ENCODE results near the gene RASSF5.

RASSF5 gene

DNA sequence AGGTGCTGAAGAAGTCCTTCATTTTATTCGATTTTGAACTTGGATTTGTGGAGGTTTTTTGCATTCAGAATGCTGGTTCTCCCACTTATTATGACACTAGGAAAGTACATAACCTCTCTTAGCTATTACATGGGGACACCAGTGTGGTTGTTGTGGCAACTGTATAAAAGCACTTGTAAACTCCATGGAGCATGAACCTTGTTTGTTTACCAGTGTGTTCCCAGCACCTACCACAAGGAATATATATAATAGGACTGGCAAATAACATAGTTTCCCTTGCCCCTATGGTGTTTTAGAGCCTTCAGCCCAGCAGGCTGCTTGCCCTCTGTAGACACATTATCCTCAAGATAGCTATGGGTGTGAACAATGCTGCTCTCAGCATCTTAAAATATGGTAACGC, 43.1 kb downstream of the RASSF5 start:
- no peak for DNase-seq

DNA sequence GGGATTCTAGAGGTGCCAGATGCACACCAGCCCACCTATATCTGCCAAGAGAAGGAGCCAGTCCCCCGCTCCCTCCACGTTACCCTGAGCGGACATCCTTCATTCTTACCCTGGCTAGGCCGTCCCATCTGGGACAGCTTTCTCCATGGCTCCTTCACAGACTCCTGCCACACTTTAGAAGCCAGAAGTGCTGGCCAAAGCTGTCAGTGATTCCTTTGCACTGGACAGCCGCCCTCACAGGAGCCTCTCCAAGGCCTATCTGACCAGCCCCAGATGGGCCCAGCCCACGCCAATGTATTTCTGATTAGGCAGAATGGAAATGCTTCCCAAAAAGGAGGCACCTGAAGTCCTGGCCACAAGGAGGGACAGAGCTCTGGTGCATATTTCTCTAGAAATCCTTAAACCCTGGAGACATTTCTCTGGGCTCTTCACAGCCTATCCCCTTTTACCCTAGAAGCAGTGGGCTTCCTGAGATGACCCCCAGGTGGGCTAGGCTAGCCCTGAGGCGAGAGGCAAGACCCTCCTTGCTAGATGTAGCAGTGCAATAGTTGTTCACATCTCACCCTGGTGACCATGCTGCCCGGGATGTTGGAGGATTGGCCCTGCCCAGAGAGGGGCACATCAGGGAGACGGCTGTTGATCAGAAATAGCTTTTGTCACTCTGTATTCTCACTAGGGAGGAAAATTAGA, 44.1 kb downstream of the RASSF5 start:
- DNase-seq = no peak

DNA sequence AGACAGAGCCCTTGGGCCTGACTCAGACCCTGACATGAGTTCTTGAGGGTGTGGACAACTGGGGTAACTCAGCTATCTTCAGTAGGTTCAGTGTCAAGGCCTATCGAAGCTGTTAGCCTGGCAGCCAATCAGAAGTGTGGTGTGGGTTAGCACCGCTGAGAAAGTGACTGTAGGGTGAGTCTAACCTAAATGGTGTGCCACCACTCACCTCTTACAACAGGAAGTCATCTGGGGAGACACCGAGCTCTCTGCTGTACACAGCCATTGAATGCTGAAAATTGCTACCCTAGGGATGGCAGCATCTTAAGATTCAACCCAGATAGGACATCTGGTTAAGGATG, 44.6 kb downstream of the RASSF5 start:
- no peak for DNase-seq

DNA sequence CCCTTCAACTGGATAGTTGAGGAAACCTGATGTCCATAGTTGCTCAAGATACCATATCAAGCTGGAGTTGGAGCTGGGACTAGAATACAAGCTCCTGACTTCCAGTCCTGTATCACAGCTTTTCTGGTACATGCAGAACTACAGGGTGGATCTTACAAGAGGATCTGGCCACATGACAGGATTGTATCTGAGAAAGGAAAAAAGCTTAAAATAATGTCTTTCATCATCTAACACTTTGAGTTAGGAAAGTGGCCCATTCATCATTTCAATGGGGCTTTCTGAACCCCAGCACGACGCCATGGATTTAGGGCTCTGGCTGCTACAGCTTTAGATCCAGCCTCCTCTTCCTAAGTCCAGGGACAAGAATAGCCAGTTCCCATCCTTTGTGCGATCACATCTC, 46.9 kb downstream of the RASSF5 start:
- no peak for DNase-seq

DNA sequence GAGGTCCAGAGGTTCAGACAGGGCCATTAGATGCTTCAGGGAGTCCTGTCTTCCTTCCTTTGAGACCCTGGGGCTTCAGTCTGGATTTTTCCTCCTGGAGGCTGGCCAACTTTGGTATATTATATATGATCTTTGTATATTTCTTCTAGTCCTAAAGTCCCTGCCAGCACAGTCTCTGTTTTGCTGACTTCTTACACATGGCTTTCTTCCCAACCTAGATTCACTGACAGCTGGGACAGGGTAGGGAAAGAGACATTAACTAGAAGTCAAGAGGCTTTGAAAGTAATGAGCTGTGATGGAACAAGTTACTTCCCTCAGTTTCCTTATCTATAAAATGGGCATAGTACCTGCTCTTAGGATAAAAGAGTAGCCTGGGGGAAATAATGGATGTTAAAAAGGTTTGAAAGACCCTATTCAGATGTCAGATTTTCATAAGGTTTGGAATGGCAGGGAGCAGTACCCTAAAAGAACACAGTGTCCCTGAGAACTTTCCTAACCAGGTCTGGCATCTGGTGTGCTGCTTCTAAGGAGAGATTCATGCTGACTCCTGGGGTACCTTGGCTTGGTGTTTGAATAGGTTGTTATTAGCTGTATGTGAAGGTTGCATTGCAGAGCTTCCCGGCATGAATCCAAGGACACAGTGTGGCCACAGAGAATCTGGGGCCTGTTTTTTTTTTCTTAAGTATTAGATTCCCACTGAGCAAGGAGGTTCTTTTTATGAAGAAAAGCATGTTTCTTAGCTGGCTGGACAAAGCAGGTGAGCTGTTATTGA, 47.6 kb downstream of the RASSF5 start:
- no peak for DNase-seq

DNA sequence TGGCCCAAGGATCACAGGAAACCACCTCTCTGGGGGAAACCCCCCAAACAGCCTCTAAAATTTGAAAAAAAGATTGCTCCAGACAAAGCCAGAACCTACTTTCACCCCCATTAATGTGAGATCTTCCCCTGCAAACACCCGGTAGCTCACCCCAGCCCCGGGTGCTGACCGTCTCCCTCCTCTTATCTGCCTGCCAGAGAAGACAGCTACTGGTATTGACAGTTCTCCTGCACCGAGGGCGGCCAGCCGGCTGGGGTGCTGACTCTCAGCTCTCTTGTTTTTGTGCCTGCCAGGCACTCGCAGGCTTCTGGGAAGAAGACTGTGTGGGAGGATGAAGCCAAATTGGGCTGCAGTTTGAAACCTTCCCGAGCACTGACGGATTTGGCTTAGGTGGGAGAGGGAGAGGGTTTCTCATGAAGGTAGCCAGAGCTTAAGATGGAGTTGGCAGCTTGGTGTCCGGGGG, 48.2 kb downstream of the RASSF5 start:
- DNase-seq = no peak

DNA sequence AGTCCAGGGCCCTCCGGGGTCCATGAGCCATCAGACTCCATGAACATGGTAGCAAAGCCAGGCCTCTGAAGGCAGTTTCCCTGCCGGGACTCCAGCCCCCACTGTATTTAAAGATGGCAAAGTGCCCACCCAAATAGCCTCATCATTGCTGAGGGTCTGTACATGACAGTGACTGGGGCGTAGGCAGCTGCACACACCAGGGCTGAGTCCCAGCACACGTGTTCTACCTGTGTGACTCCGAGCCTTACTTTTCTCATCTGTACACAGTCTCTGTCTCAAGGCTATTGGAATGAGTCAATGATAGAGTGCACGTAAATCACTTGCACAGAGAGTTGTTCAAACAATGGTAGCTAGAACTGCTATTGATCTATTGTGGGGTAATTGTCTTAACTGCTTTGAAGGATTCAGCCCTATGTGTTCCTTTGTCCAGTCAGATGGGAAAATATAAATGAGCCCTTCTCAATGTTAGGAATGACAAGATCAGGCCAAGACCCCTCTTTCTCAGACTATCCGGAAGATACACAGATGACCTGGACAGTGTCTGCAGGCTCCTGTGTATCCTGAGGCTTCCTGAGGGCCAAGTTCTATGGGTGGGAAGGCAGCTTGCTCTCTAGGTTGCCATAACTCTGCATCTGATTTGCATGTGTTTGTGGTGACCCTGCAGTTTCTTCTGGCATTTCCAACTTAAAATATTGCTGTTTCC, 48.9 kb downstream of the RASSF5 start:
- DNase-seq = no peak

DNA sequence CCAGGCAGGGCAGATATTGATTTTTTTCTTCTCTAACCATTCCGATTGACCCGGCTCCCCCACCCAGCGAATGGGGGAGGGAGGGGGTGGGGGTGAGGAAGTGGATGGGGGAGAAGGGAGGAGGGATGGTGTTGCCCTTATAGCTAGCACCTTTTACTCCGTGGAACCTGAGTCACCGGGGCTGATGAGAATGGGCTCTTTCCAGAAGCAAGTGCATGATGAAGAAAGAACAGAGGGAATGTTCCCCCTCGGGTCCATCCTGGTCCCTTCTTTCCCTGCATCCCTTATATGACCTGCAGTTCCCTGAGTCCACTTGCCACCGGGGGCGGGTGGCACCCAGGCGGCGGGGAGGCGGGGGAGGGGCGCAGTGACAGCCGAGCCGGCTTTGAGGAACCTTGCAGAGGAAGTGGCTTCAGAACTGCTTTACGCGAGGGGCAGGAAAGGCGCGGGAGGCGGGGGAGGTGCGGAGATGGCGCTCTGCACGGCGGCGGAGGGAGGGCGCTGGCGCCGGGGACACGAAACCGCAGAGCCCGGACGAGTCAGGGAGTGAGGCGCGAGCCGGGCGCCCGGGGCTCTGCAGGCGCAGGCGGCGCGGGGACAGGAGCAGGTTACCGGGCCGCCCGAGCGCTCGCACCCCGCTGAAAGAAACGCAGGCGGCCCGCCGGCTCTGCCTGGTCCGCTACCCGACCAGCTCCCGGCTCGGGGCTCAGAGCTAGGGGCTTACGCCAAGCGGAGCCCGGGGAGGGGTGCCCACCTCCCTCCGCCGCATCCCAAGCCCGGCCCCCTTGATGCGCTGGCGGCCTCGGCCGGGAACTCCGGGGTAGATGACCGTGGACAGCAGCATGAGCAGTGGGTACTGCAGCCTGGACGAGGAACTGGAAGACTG, 49.7 kb downstream of the RASSF5 start:
- peak; percentile 33 for DNase-seq

DNA sequence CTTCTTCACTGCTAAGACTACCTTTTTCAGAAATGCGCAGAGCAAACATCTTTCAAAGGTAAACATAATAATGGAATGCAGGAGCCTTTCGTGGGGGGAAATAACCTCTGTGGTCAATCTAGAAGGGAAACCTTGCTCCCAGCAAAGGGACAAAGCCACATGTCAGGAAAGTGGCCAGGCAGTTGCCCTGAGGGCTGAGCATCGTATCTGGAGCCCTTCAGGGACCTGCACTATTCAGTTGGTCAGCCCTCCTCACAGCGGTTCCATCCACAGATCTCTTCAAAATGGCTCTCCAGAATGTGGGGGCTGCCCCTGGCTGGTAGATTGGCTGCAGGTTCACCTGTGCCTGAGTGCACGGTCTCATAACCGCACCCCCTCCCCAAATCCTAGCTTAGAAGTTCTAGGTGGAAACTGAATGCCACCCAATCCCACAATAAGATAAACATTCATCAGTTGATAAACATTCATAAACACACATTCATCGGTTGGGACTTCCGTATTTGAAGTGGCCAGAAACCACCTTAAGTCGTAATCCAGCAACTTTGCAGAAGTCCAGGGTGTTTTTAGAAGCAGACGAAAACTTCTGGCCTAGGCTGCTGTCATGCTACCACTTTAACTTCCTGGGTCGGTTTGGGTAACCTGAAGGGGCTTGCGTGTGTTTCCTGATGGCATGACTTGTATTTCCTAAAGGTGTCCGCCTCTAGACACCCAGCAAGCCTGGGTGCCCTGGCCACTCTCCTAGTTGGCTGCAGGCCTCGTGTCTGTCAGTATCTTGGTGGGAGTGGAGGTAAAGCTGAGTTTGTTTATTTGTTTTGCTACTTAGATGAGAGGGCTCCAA, 50.5 kb downstream of the RASSF5 start:
- DNase-seq = no peak

DNA sequence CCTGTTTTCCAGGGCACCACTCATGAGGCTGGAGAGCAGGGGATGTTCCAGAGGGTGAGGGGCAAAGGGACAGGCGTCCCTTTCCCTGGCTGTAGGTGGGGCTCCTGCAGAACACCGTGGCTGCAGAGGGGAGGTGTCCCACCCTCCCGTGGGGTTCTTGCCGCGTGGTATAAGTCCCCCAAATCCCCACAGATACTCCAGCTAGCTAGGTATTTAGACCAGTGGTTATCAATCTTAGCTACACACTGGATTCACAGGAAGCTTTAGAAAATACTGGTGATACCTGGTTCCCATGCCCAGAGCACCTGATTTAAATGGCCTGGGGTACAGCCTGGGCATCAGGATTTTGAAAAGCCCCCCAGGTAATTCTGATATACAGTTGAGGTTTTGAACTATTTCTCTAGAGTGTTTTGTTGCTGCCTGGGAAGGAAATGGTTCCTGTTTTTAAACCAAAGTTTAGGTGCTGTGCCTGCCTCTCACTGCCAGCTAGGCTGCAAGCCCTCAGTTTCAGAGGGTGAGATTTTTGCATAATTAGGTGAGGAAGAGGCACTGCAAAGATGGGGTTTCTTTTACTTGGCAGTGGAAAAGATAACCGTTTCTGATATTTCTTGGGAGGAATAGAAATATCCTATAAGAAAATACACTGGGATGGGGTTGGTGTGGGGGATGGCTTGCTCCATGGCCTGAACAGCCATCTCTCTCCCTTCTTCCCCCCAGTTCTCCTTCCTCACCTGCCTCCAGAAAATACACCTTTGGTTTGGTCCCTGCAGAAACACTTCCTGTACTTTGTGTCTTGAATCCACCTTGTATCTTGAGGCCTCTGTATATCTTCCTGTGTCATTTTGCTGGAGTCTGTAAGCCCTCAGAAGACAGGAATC, 51.7 kb downstream of the RASSF5 start:
- no peak for DNase-seq

DNA sequence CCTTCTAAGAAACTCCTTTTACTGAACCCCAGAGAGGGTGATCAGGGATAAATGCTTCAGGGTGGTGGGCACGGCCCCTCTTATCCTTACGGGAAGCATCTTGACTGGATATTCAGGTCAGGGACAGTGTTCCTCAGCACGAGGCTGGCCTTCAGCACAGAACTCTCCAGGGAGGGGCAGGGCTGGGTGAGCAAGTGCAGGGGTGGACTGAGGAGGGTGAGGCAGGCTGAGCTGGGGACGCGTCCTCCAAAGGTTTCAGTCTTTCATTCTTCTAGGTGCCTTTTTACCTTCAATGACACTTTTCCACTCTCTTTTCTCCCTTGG, 52.3 kb downstream of the RASSF5 start:
- no peak for DNase-seq

DNA sequence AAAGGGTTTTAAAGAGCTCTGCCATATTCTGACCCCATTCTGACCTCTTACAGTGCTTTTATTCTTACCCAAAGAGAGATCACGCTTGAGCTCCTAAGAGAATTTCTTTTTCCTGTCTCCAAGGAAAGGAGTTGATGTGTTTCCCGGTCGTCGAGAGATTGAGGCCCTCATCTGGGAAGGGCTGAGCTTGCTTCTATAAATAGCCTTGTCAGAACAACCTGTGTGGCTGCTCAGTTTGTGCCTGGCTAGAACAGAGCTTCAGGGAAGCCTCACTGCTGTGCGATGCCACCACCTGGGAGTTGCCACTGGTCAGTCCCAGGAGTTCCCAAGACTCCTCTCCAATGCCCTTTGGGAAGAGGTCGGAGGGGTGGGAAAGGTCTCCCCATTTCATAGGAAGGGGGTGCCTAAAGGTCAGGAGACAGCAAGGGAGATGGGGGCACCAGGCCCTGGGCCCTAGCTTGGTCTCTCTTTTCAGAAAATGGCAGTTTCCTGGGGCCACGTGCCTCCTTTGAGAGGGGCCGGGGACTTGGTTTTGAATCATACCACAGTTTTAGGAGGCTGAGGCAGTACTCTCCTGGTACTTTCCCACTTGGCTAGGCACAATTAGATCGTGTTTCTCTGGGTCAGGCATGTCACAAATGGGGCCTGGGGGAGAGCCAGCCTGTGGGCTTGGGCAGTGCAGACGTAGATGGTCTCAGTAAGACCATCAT, 52.8 kb downstream of the RASSF5 start:
- no peak for DNase-seq

DNA sequence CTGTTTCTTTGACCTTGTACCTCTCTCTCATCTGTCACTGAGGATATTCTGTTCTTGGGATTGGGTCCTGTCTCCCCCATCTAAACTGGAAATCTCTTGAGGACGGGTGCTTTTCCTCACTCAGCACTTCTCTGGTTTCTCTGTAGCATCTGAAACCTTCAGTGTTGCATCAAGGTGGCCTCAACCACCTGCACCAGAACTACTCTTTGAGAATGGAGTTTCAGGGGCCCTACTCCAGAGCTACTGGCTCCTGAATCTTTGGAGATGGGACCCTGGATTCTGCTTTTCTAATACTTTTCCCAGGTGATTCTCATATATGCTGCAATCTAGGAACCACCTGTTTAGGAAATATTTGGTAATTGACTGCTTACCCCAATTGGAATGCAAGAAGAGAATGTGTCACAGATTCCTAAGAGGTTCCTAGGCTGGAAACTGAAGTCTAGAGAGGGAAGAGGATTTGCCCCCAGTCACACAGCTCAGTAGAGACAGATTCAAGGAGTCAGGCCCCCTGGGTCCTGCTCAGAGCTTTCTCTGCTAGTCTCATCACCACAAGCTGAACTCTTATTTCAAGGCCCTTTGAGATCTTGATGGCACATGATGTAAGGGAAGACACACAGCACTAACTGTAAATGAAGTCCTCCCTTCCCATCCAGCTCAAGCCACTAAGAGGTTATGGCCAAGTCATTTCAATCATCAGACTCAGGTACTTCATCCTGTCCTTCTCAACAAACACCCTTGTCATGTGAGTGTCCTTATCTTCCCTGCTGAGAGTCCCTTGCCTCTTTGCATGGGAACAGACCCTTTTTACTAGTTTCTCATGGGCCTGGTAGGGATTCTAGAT, 56.3 kb downstream of the RASSF5 start:
- no peak for DNase-seq

DNA sequence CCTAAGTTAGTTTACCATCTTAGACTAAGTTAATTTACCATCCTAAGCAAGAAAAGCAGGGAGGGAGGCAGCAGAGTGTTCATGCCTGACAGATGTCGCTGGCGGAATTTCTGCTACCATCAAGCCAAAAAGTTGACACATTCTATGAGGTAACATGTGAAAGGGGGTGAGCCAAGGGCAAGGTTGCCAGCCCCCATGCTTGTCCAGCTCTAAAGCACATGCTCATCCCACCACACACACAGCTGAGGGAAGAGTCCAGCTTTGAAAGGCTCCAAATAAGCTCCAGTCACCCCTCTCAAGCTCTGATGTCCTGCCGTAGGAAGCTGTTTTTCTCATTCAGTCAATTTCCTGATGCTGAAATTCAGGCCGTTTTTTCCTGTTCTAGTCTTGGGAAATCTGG, 58.7 kb downstream of the RASSF5 start:
- no peak for DNase-seq

DNA sequence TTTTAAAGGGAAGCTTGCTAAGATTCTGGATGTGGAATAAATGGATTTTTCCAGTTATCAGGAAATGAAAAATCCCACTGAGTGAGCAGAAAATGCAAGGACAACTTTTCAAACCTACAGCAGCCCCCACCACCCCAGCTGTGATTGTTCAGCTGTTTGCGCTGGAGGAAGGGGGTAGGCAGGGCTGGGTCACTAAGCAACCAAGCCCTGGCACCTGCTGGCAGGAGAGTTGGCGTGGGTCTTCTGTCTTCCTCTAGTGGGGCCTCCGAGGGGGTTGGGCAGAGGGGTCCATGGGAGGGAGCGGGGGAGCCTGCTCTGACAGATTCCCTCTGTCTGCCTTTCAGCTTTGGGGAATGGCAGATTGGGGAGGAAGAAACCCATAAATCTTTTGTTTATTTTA, 59.7 kb downstream of the RASSF5 start:
- DNase-seq = no peak

DNA sequence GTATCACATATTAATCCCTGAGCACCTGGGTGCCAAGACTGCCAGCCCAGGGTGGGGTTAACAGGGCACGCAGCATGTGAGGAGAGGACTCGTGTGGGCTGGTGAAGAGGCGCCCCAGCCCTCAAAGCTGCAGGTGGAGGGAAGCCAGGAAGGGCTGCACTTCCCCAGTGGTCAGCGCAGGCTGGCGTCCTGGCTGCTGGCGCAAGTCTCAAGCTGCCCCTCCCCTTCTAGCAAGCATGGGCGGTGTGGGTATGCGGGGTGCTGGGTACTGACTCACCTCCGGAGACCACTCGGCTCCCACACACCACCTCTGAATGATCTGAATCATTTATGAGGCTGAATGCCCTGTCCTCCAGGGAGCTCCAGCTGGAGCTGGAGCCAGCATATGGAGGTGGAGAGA, 60.9 kb downstream of the RASSF5 start:
- DNase-seq = no peak

DNA sequence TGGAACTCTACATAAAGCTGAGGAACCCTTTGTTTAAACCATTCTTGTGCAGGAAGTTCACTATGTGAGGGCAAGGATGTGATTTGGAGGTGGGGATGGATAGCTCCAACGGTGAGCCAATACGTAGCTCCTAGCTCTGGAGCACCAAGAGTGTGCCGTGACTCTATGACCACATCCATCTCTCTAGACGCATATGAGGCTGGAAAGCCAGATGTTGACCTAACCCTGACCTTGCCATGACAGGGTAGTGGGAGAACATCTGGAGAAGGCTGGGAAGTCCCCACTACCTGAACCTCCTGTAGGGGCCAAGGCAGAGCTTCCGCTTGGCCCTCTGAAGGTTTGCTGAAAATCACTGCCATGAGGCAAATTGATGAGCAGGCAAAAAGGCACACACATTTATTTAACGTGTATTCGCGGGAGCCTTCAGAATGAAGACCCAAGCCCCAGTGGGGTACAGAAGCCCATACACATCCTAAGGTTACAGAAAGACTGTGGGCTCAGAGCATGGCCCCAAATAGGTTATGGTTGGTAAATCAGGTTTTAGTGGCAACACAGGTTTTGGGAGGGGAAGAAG, 61.5 kb downstream of the RASSF5 start:
- no peak for DNase-seq

DNA sequence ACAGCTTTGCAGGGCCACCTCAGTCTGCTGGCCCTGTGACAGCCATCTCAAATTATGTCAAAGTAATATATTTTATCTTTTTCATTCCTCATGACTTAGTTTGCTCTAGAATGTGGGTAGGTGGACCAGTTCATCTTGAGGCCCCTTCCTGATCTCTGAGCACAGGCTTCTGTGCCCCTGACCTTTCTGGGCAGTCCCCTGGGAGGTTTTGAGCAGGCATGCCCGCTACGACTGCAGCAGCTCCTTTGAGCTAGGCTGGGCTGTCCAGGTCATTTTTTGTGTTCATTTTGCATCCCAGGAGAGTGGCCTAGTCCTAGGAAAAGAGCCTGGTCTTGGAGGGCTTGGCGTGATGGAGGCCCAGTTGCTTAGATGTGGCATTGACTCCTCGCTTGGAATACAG, 62.2 kb downstream of the RASSF5 start:
- DNase-seq = no peak

DNA sequence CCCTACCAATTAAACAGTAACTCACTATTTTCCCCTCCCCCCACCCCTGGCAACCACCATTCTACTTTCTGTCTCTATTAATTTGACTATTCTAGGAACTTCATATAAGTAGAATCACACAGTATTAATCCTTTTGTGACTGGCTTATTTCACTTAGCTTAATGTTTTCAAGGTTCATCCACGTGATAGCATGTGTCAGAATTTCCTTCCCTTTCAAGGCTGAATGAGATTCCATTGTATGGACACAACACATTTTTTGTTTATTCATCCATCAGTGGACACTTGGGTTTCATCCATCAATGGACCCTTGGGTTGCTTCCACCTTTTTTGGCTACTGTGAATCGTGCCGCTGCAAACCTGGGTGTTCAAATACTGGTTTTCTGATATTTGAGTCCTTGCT, 63.2 kb downstream of the RASSF5 start:
- DNase-seq = no peak
